SK-N-SH (cell line): ENCODE results near the gene RIPK4.

Experiments
- CTCF ChIP-seq: fragments of 200-600 bp; sonication (generic); IDR thresholded peaks from 2 replicates; pipeline ENCODE4 v1.6.1; 2017; ENCODE audit warnings: antibody characterized with exemption, mild to moderate bottlenecking, moderate library complexity
- EP300 ChIP-seq, 2 experiments: IDR thresholded peaks; 2 replicates each; pipeline versions ENCODE4 v1.4.0 to v1.6.1; 2012; ENCODE audit warnings: borderline replicate concordance in 1 of 2, low read depth in 1 of 2, low read length in 1 of 2
- GABPA ChIP-seq: IDR thresholded peaks from 2 replicates; pipeline ENCODE4 v1.4.0; 2012; ENCODE audit warnings: low read depth, mild to moderate bottlenecking
- JUND ChIP-seq: IDR thresholded peaks from 2 replicates; pipeline ENCODE4 v1.4.0; 2012

GRCh38 chr21:41768437-41769042, 1.7 kb upstream of the RIPK4 start:
- peak; percentile 67 for TF ChIP-seq CTCF
- peak in 1 of 2 experiments; percentile 53; a peak in 1 of 4 replicates for TF ChIP-seq EP300 (IDR thresholded peaks at IDR 0.05; ENCODE audit: borderline replicate concordance in 1 of 2, low read depth in 1 of 2, low read length in 1 of 2)
- no peak for TF ChIP-seq GABPA
- peak; percentile 44 for TF ChIP-seq JUND
